Activated naive CD4-positive, alpha-beta T cell treated with anti-CD3 and anti-CD28 coated beads, Interleukin-2, amount 50 U/mL, for 72 hours (primary cell): ENCODE data around the gene PDZRN3. TPM values are rescaled to one million over a fixed set of nuclear protein-coding genes. Genes with fewer than 3 reads are reported as not detected.

ENCODE experiments used
- ATAC-seq, 2 donors: fragments of 150-1000 bp; cut with Tn5 transposase; 2 replicates each; pipeline ENCODE4 v1.10.0; 2021; ENCODE audit warnings: mild to moderate bottlenecking in 2 of 2, moderate library complexity in 2 of 2
- DNase-seq, 2 donors: peaks; one replicate each; pipeline ENCODE4 v3.0.0; 2021 to 2022; ENCODE audit warnings: low spot score in 2 of 2
- H3K27ac Mint-ChIP-seq, 2 donors: one replicate each; pipeline ENCODE4 v1.8.0; 2022; ENCODE audit warnings: mild to moderate bottlenecking in 2 of 2, mixed read lengths in 2 of 2
- H3K36me3 Mint-ChIP-seq, 2 donors: one replicate each; pipeline ENCODE4 v1.8.0; 2022; ENCODE audit warnings: mixed read lengths in 2 of 2
- H3K9me3 Mint-ChIP-seq, 2 donors: one replicate each; pipeline ENCODE4 v1.8.0; 2022; ENCODE audit warnings: mixed read lengths in 2 of 2
- total RNA-seq, 2 donors: library from RNA; stranded (reverse); gene quantifications; one replicate each; pipeline ENCODE4 v1.2.3, GENCODE V29; 2022

PDZRN3 gene
- total RNA-seq: not detected

- Mint-ChIP-seq H3K36me3 (no peaks in the 10 kb centered on the region), H3K9me3 (peaks cover 0 to 6% of the 10 kb centered on the region in 2 donors), H3K27ac (no peak within 1 kb of the TSS)
- ATAC-seq: no peak
- DNase-seq: no peak
These were observed at the start of gene PDZRN3 for GRCh38 chr3:73624821-73625665. TSS of gene PDZRN3 (minus strand) at chr3:73624941.

- DNase-seq: no peak
- Mint-ChIP-seq H3K27ac (no peak overlapping the region), H3K9me3 (peaks cover 11% of the 10 kb centered on the region in 2 donors), H3K36me3 (no peaks in the 10 kb centered on the region)
- no peak for ATAC-seq
These were observed 49.5 kb upstream of the PDZRN3 start for GRCh38 chr3:73674280-73674679.

GRCh38 chr3:73669260-73669659, 44.5 kb upstream of the PDZRN3 start:
- Mint-ChIP-seq H3K27ac (no peak overlapping the region), H3K36me3 (no peaks in the 10 kb centered on the region), H3K9me3 (peaks cover 6 to 10% of the 10 kb centered on the region in 2 donors)
- ATAC-seq (no peak), DNase-seq (no peak)

- peaks cover 4 to 5% of the 10 kb centered on the region in 2 donors for H3K9me3 Mint-ChIP-seq
- ATAC-seq: no peak
- no peak overlapping the region for H3K27ac Mint-ChIP-seq
- no peaks in the 10 kb centered on the region for H3K36me3 Mint-ChIP-seq
- DNase-seq: no peak
These were observed 43.6 kb upstream of the PDZRN3 start for GRCh38 chr3:73668391-73668790.

GRCh38 chr3:73667889-73668288, 43.1 kb upstream of the PDZRN3 start:
- H3K27ac Mint-ChIP-seq: no peak overlapping the region
- H3K36me3 Mint-ChIP-seq: no peaks in the 10 kb centered on the region
- no peak for ATAC-seq
- H3K9me3 Mint-ChIP-seq: peaks cover 0 to under 1% of the 10 kb centered on the region in 2 donors
- no peak for DNase-seq

- Mint-ChIP-seq H3K27ac (no peak overlapping the region), H3K36me3 (no peaks in the 10 kb centered on the region), H3K9me3 (no peaks in the 10 kb centered on the region)
- no peak for DNase-seq
- ATAC-seq: no peak
These were observed 40.5 kb upstream of the PDZRN3 start for GRCh38 chr3:73665286-73665685.

- H3K27ac Mint-ChIP-seq: no peak overlapping the region
- H3K9me3 Mint-ChIP-seq: no peaks in the 10 kb centered on the region
- no peak for DNase-seq
- ATAC-seq: no peak
- no peaks in the 10 kb centered on the region for H3K36me3 Mint-ChIP-seq
These were observed 39.6 kb upstream of the PDZRN3 start for GRCh38 chr3:73664389-73664788.

GRCh38 chr3:73663495-73663894, 38.8 kb upstream of the PDZRN3 start:
- Mint-ChIP-seq H3K36me3 (no peaks in the 10 kb centered on the region), H3K27ac (no peak overlapping the region), H3K9me3 (no peaks in the 10 kb centered on the region)
- no peak for ATAC-seq
- DNase-seq: no peak

GRCh38 chr3:73661265-73661664, 36.5 kb upstream of the PDZRN3 start:
- no peak for ATAC-seq
- H3K9me3 Mint-ChIP-seq: peaks cover 0 to 6% of the 10 kb centered on the region in 2 donors
- H3K27ac Mint-ChIP-seq: no peak overlapping the region
- no peaks in the 10 kb centered on the region for H3K36me3 Mint-ChIP-seq
- DNase-seq: no peak

GRCh38 chr3:73658227-73658626, 33.5 kb upstream of the PDZRN3 start:
- DNase-seq (no peak), ATAC-seq (no peak)
- peaks cover 2 to 7% of the 10 kb centered on the region in 2 donors for H3K9me3 Mint-ChIP-seq
- H3K36me3 Mint-ChIP-seq: no peaks in the 10 kb centered on the region
- peak overlapping the region in 1 of 2 donors; percentile 62 for H3K27ac Mint-ChIP-seq

- ATAC-seq (no peak), DNase-seq (no peak)
- H3K27ac Mint-ChIP-seq: no peak overlapping the region
- no peaks in the 10 kb centered on the region for H3K36me3 Mint-ChIP-seq
- H3K9me3 Mint-ChIP-seq: peaks cover 4 to 10% of the 10 kb centered on the region in 2 donors
These were observed 32.4 kb upstream of the PDZRN3 start for GRCh38 chr3:73657186-73657585.

GRCh38 chr3:73656241-73656890, 31.6 kb upstream of the PDZRN3 start:
- ATAC-seq (no peak), DNase-seq (no peak)
- peaks cover 4 to 10% of the 10 kb centered on the region in 2 donors for H3K9me3 Mint-ChIP-seq
- no peak overlapping the region for H3K27ac Mint-ChIP-seq
- H3K36me3 Mint-ChIP-seq: no peaks in the 10 kb centered on the region

- Mint-ChIP-seq H3K36me3 (no peaks in the 10 kb centered on the region), H3K27ac (no peak overlapping the region), H3K9me3 (peaks cover 4 to 10% of the 10 kb centered on the region in 2 donors)
- ATAC-seq: no peak
- no peak for DNase-seq
These were observed 30.5 kb upstream of the PDZRN3 start for GRCh38 chr3:73655197-73655596.

GRCh38 chr3:73653877-73654276, 29.1 kb upstream of the PDZRN3 start:
- Mint-ChIP-seq H3K9me3 (peaks cover 4 to 10% of the 10 kb centered on the region in 2 donors), H3K36me3 (no peaks in the 10 kb centered on the region), H3K27ac (no peak overlapping the region)
- ATAC-seq: no peak
- DNase-seq: no peak

- no peak overlapping the region for H3K27ac Mint-ChIP-seq
- H3K9me3 Mint-ChIP-seq: peaks cover 4 to 10% of the 10 kb centered on the region in 2 donors
- ATAC-seq: no peak
- DNase-seq: no peak
- no peaks in the 10 kb centered on the region for H3K36me3 Mint-ChIP-seq
These were observed 28.6 kb upstream of the PDZRN3 start for GRCh38 chr3:73653351-73653750.

- Mint-ChIP-seq H3K9me3 (peaks cover 4 to 7% of the 10 kb centered on the region in 2 donors), H3K27ac (no peak overlapping the region), H3K36me3 (no peaks in the 10 kb centered on the region)
- DNase-seq (no peak), ATAC-seq (no peak)
These were observed 28.2 kb upstream of the PDZRN3 start for GRCh38 chr3:73652896-73653295.

GRCh38 chr3:73637042-73637441, 12.3 kb upstream of the PDZRN3 start:
- peaks cover 0 to 4% of the 10 kb centered on the region in 2 donors for H3K9me3 Mint-ChIP-seq
- no peaks in the 10 kb centered on the region for H3K36me3 Mint-ChIP-seq
- no peak for DNase-seq
- no peak overlapping the region for H3K27ac Mint-ChIP-seq
- no peak for ATAC-seq

GRCh38 chr3:73635254-73635653, 10.5 kb upstream of the PDZRN3 start:
- no peak for DNase-seq
- Mint-ChIP-seq H3K27ac (no peak overlapping the region), H3K36me3 (no peaks in the 10 kb centered on the region), H3K9me3 (peaks cover 0 to 4% of the 10 kb centered on the region in 2 donors)
- no peak for ATAC-seq
